OCI-M1 (cell line): Measurements from ENCODE around the gene MTM1.

ENCODE experiments used
- DNase-seq: peaks from one replicate; lab custom pipeline; 2025; lab: John Stamatoyannopoulos, UW

The MTM1 gene

GRCh38 chrX:150602743-150603142, 34.3 kb downstream of the MTM1 start:
- no peak for DNase-seq

DNA sequence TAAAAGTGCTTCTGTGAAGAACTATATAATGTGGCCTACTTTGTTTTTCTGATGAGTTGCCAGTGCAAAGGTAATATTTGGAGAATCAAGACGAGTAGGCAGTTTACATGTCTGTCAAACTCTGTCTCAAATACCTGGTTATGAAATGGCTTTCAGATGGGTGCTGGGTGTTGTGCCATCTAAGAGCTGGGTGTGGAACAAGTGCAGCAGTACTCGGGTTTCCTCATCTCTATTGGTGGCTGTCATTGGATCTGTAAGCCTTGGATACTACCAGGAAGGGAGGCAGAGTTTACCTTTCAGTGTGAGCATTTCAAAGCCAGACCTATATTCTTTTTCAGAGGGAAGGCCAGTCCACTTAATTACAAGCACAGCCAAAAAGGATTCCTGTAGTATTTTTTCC, 37.2 kb downstream of the MTM1 start:
- DNase-seq, result no peak

GRCh38 chrX:150607201-150607600, 38.8 kb downstream of the MTM1 start:
- DNase-seq, result peak; percentile 27

DNA sequence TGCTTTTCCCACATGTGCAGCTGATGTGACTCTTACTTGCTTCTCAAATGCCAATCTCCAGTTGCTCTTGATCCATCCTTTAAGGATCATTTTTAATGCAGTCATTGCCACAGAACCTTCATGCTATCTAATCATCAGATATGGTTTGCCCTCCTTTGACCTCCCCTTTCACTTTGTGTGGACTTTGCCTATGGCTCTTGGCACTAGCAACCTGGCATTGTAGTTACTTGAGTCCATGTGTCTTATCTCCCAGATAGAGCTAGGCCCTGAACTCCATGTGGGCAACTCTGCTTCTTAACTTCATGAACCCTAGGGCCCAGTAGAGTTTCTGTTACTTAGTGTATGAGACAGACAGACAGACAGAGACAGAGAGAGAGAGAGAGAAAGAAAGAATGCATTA, 41.6 kb downstream of the MTM1 start:
- no peak for DNase-seq

GRCh38 chrX:150610446-150610845, 42.0 kb downstream of the MTM1 start:
- DNase-seq, result no peak

GRCh38 chrX:150615356-150615755, 46.9 kb downstream of the MTM1 start:
- peak; percentile 2 for DNase-seq

DNA sequence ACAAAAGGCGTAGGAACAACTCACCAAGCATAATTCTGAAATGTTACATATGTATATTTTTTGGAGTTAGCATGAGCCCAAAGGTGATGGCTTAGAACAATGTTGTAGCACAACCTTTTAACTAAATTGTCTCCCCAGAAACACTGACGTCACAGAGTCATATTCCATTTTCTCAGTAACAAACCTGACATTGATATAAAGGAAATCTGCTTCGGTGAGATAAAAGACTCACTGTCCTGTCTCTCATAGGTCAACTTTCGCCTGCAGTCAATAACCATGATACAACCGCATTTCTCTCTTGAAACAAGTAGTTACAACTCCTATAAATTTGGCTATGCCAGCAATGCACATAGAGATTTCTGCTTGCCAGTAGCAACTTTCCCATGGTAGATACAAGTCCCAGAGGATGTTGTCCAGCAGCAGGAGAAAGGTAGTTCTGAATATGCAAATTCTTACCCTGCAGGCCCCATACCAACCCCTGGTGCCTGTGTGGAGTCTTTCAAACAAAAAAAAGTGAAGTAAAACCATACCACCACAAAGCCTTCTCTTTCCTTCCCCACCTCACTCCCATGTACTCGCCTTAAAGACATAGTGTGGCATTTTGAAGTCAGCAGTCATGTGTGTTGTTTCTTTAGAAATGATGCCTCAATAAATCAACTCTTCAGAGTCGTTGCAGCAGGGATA, 47.9 kb downstream of the MTM1 start:
- peak; percentile 72 for DNase-seq

- DNase-seq, result no peak
Measured at GRCh38 chrX:150616863-150617198, 48.4 kb downstream of the MTM1 start.

GRCh38 chrX:150621652-150622051, 53.2 kb downstream of the MTM1 start:
- DNase-seq, result peak; percentile 70

- DNase-seq, result no peak
Measured at GRCh38 chrX:150623583-150623982, 55.2 kb downstream of the MTM1 start.

GRCh38 chrX:150625097-150625496, 56.7 kb downstream of the MTM1 start:
- no peak for DNase-seq

DNA sequence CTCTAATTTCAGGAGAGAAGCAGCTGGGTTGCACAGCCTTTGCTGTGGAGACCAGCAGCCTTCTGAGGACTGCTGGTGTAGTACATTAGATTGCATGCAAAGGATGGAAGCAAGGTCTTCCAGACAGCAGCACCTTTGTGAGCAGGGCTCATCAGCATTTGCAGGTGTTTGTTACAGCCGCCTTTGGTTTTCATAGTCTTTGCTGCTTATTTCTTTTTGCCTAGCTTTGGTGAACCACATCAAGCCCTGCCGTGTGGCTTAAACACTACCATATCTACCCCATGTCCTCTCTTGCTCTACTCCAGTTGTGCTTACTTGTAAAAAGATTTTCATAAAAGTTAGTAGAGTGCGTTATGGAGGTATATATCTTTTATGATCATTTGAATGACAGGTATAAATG, 57.5 kb downstream of the MTM1 start:
- no peak for DNase-seq

DNA sequence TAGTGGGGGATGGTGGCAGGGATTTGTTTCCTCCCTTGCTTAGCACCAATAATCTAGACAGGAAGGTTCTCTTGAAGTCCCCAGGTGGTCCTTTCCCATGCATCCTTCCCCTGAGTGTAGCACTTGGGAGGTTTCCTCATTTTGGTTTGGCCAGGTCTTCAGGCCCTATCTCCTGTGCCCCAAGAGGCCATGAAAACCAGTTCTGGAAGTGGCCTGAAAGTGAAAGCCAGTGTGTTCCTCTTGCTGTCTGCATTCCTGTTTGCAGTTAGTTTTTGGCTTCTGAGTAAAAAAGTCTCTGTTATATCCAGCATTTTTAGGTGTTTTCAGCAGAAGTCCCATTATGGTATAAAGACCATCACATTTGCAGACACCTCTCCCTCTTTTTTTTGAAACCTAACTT, 59.5 kb downstream of the MTM1 start:
- no peak for DNase-seq

DNA sequence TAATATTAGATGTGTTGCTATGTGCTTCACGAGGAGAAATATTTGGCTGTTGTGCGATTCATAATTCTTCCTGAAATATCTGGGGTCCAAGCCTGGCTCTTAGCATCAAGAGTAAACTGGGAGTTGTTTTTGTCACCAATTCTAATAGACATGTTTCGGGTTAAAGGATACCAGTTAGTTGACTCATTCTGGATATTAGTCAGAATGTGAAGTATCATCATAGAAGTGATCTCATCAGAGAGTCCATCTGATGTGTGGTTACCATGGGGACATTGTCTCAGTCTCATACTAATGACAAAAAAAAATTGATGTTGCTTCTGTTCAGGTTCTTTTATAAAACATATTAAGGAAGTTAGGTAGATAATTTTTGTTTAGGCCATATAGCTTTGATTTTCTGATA, 67.5 kb downstream of the MTM1 start:
- no peak for DNase-seq

DNA sequence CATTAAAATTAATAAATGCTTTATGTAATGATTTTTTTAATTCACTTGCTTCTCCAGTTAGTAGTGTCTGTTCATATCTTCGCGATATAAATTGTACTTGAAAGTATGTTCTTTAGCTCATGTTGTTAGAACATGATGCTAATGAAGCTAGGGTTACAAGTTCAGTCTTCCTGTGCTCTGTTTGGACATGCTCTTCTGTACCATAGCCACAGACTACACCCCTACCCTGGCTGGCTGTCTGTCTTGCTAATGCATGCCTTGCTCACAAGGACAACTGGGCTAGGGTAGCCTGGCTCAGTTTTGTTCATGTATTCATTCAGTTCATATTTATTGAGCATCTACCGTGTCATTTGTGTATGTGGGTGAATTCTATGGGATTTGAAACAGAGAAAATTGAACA, 74.0 kb downstream of the MTM1 start:
- DNase-seq, result no peak

GRCh38 chrX:150643271-150643670, 74.8 kb downstream of the MTM1 start:
- peak; percentile 48 for DNase-seq

DNA sequence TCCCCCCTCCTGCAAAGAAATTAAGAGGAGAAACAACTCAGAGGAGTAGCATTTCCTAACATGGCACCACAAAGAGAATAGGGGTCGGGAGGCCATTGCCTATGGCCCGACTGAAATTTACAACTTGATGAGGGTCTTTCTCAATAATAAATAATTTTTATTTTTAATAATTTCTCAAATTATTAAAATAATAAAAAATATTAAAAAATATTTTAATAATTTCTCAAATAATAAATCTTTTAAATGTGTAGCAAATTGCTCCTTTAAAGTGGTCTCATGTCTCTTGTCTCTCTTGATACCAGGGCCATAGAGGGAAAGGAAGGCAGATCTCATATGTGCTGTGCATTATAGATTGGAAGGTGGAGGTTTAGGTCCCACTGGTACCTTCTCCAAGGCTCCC, 75.5 kb downstream of the MTM1 start:
- DNase-seq, result no peak

DNA sequence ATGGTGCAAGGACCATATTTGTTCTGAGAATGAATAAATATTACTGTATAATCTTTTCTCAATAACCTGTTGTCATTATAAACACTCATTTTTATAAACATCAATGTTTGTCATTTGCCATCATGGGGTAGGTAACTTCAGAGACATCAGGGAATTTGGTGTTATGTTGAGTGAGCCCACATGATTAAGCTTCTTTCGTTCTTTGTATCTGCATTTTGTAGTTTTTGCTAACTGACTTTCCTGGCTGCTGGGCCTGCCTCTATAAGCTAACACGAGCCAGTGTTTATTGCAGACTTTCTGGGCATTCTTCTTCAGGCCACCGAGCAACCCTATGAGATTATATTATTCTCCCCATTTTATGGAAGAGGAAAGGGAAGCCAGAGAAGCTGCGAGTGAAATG, 76.0 kb downstream of the MTM1 start:
- DNase-seq, result peak; percentile 72

DNA sequence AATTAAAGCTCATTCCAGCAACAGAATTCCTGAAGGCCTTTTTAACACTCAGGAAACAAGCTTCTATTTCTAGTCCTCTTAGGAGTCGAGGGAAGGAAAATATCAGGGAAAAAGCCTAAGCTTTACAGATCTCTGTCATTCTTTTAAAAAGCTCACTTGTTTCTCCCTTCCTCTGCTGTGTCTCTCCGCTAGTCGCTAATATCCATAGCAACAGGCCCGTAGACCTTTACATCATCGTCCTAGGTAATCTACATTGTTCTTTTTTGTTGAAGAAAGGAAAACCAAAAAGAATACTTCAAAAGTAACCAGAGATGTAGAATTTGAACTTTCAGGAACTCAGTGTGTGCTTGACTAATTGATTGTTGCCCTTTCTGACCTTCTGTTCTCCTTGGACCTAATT, 78.9 kb downstream of the MTM1 start:
- DNase-seq, result no peak

- DNase-seq, result no peak
Measured at GRCh38 chrX:150648296-150648940, 80.0 kb downstream of the MTM1 start.

- DNase-seq, result no peak
Measured at GRCh38 chrX:150649096-150649870, 80.9 kb downstream of the MTM1 start.

- no peak for DNase-seq
Measured at GRCh38 chrX:150651906-150652305, 83.5 kb downstream of the MTM1 start.

DNA sequence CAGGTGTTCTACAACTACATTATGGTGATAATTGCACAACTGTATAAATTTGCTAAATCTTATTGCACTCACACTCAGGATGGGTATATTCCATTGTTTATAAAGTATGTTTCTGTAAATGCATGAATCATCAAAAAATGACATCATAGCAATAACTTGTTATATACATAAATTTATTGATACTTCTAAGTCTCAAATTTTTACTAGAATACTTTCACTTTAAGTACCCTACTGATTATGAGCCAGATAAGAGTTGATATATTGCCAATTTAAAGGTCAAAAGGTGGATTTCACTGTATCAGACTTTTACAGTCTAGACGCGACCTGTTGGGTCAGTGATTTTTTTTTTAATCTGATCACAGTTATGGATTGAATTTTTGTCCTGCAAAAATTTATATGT, 87.4 kb downstream of the MTM1 start:
- no peak for DNase-seq
